H1 (cell line): ENCODE measurements around the gene PXK. TPM values are rescaled to one million over a fixed set of nuclear protein-coding genes. Genes with fewer than 3 reads are reported as not detected.

Source experiments
- CTCF ChIA-PET: fragments of 300-600 bp; sonication (Branson Sonifier 250); formaldehyde crosslinking; loops from one replicate; lab custom pipeline; 2021; ENCODE audit not compliant: partially characterized antibody; lab: Charles Lee
- POLR2A ChIA-PET: fragments of 300-600 bp; sonication (Branson Sonifier 250); formaldehyde crosslinking; loops from one replicate; lab custom pipeline; 2021; ENCODE audit warnings: inconsistent platforms; ENCODE audit not compliant: partially characterized antibody; lab: Charles Lee
- DNase-seq, 2 experiments: peaks; one replicate each; pipeline versions ENCODE4 v3.0.0 to v3.0.0-alpha.2; 2010 to 2022; ENCODE audit warnings: low spot score in 2 of 2, low read depth in 1 of 2, mixed read lengths in 1 of 2
- FAIRE-seq: peaks from 2 replicates; lab custom pipeline; 2011; peaks lifted over from hg19 to GRCh38; lab: Jason Lieb, UNC
- H2AFZ ChIP-seq: 2 replicates; pipeline ENCODE4 v1.8.1; 2012; ENCODE audit warnings: low read length, inconsistent platforms
- H2AK5ac ChIP-seq: 2 replicates; pipeline ENCODE4 v1.6.1; 2013; ENCODE audit warnings: low read depth, low read length
- H2BK120ac ChIP-seq: replicated peaks from 2 replicates; pipeline ENCODE3; 2013; ENCODE audit warnings: low read depth, low read length, inconsistent platforms
- H2BK12ac ChIP-seq: 2 replicates; pipeline ENCODE4 v1.6.1; 2013; ENCODE audit warnings: low read depth, low read length
- H2BK15ac ChIP-seq: 2 replicates; pipeline ENCODE4 v1.6.1; 2013; ENCODE audit warnings: low read length
- H2BK20ac ChIP-seq: 2 replicates; pipeline ENCODE4 v1.6.1; 2013; ENCODE audit warnings: low read length
- H2BK5ac ChIP-seq: 2 replicates; pipeline ENCODE4 v1.6.1; 2013; ENCODE audit warnings: low read depth, low read length
- H3K14ac ChIP-seq: 2 replicates; pipeline ENCODE4 v1.6.1; 2013; ENCODE audit warnings: inconsistent platforms; ENCODE audit not compliant: insufficient read length
- H3K18ac ChIP-seq: 2 replicates; pipeline ENCODE4 v1.6.1; 2013; ENCODE audit warnings: low read length; ENCODE audit errors: extremely low read depth
- H3K23ac ChIP-seq: 2 replicates; pipeline ENCODE4 v1.6.1; 2013; ENCODE audit warnings: inconsistent platforms; ENCODE audit not compliant: insufficient read length
- H3K23me2 ChIP-seq: 2 replicates; pipeline ENCODE4 v1.6.1; 2013; ENCODE audit warnings: low read depth, low read length
- H3K27ac ChIP-seq: 2 replicates; pipeline ENCODE4 v1.6.1; 2011; ENCODE audit warnings: low read depth, low read length, inconsistent platforms
- H3K27me3 ChIP-seq, 4 experiments: replicated peaks in 1 of 4; 1 replicate in 1 of 4; 2 replicates in 3 of 4; pipeline versions ENCODE4 v1.6.1 to v1.8.1; 2011 to 2013; ENCODE audit warnings: low read length in 3 of 4, mild to moderate bottlenecking in 3 of 4, inconsistent platforms in 2 of 4, mixed read lengths in 2 of 4, moderate library complexity in 1 of 4; ENCODE audit not compliant: control insufficient read depth in 3 of 4, insufficient read depth in 3 of 4; ENCODE audit errors: extremely low read depth in 1 of 4
- H3K36me3 ChIP-seq, 4 experiments: 2 replicates each; pipeline versions ENCODE4 v1.6.1 to v1.8.1; 2011 to 2013; ENCODE audit warnings: mild to moderate bottlenecking in 4 of 4, low read length in 3 of 4, moderate library complexity in 2 of 4, control low read depth in 1 of 4, inconsistent platforms in 1 of 4; ENCODE audit not compliant: insufficient read depth in 4 of 4, control insufficient read depth in 2 of 4
- H3K4ac ChIP-seq: replicated peaks from 2 replicates; pipeline ENCODE3; 2013; ENCODE audit warnings: low read length, low read depth, mixed read lengths, inconsistent platforms; ENCODE audit not compliant: insufficient read length
- H3K4me1 ChIP-seq, 4 experiments: replicated peaks in 1 of 4; 1 replicate in 1 of 4; 2 replicates in 3 of 4; pipeline versions ENCODE4 v1.6.1 to v1.8.1; 2011 to 2013; ENCODE audit warnings: low read length in 3 of 4, inconsistent platforms in 2 of 4, mixed read lengths in 1 of 4; ENCODE audit not compliant: insufficient read depth in 4 of 4, control insufficient read depth in 3 of 4
- H3K4me2 ChIP-seq, 2 experiments: 2 replicates each; pipeline versions ENCODE4 v1.6.1 to v1.8.1; 2011 to 2013; ENCODE audit warnings: low read depth in 2 of 2, low read length in 2 of 2, control low read depth in 1 of 2, inconsistent platforms in 1 of 2, mild to moderate bottlenecking in 1 of 2; ENCODE audit not compliant: insufficient read depth in 1 of 2
- H3K4me3 ChIP-seq, 4 experiments: fragments of 200-600, 300-600 bp in 1 of 4; sonication (generic), shearing (Covaris generic), sonication (Bioruptor Twin) in 1 of 4; 2 replicates each; pipeline versions ENCODE4 v1.5.1 to v1.8.1; 2011 to 2016; ENCODE audit warnings: low read length in 4 of 4, low read depth in 3 of 4, control low read depth in 2 of 4, inconsistent platforms in 2 of 4, mild to moderate bottlenecking in 2 of 4, mixed read lengths in 1 of 4, moderate library complexity in 1 of 4; ENCODE audit not compliant: insufficient read depth in 2 of 4; ENCODE audit errors: extremely low read depth in 1 of 4
- H3K56ac ChIP-seq: replicated peaks from 2 replicates; pipeline ENCODE3; 2013; ENCODE audit warnings: low read depth, mild to moderate bottlenecking, mixed read lengths, low read length, inconsistent platforms; ENCODE audit not compliant: insufficient read length
- H3K79me1 ChIP-seq: 2 replicates; pipeline ENCODE4 v1.6.1; 2013; ENCODE audit warnings: low read depth, low read length, control low read depth
- H3K79me2 ChIP-seq, 2 experiments: 2 replicates each; pipeline versions ENCODE4 v1.6.1 to v1.8.1; 2012 to 2013; ENCODE audit warnings: low read length in 2 of 2, mild to moderate bottlenecking in 2 of 2, inconsistent platforms in 1 of 2; ENCODE audit not compliant: insufficient read depth in 2 of 2, control insufficient read depth in 1 of 2
- H3K9ac ChIP-seq, 4 experiments: replicated peaks in 1 of 4; 1 replicate in 1 of 4; 2 replicates in 3 of 4; pipeline versions ENCODE4 v1.6.1 to v1.8.1; 2011 to 2013; ENCODE audit warnings: low read depth in 3 of 4, low read length in 3 of 4, control low read depth in 2 of 4, mild to moderate bottlenecking in 2 of 4, moderate library complexity in 2 of 4, inconsistent platforms in 1 of 4; ENCODE audit errors: extremely low read depth in 1 of 4
- H3K9me3 ChIP-seq, 2 experiments: 2 replicates each; pipeline versions ENCODE4 v1.6.1 to v1.8.1; 2012 to 2013; ENCODE audit warnings: mild to moderate bottlenecking in 2 of 2, moderate library complexity in 2 of 2, control low read depth in 1 of 2, inconsistent platforms in 1 of 2, low read depth in 1 of 2, low read length in 1 of 2, mixed read lengths in 1 of 2; ENCODE audit not compliant: insufficient read depth in 2 of 2
- H4K20me1 ChIP-seq, 2 experiments: replicated peaks in 1 of 2; 2 replicates each; pipeline versions ENCODE3 to v1.8.1; 2011 to 2013; ENCODE audit warnings: inconsistent platforms in 2 of 2, low read length in 2 of 2, mild to moderate bottlenecking in 1 of 2; ENCODE audit not compliant: insufficient read depth in 2 of 2, control insufficient read depth in 1 of 2
- H4K5ac ChIP-seq: 2 replicates; pipeline ENCODE4 v1.6.1; 2013; ENCODE audit warnings: low read length, low read depth, mixed read lengths, inconsistent platforms; ENCODE audit not compliant: insufficient read length
- H4K8ac ChIP-seq: 2 replicates; pipeline ENCODE4 v1.8.0; 2013; ENCODE audit warnings: mild to moderate bottlenecking, moderate library complexity, low read length, inconsistent platforms; ENCODE audit not compliant: insufficient read depth; ENCODE audit errors: extremely low read depth
- H4K91ac ChIP-seq: replicated peaks from 2 replicates; pipeline ENCODE3; 2013; ENCODE audit warnings: low read length, mixed read lengths, inconsistent platforms; ENCODE audit not compliant: insufficient read length
- WGBS, 2 experiments: shearing (Covaris generic) in 1 of 2; methylation state at CpG; one replicate each; pipeline versions ENCODE4 v1.1.6 to v1.1.7; 2013 to 2015; ENCODE audit warnings: low lambda C conversion rate in 2 of 2, mixed read lengths in 2 of 2, inconsistent platforms in 1 of 2, low coverage in 1 of 2, missing lambda C conversion rate in 1 of 2; ENCODE audit not compliant: insufficient replicate concordance in 2 of 2, insufficient coverage in 1 of 2, insufficient read length in 1 of 2; ENCODE audit errors: extremely low coverage in 1 of 2, missing lambda C conversion rate in 1 of 2; 5-methylcytosine and 5-hydroxymethylcytosine counted together
- polyA plus RNA-seq, 7 experiments: library from polyadenylated mRNA; depleted of rRNA in 3 of 7; stranded (reverse) in 5 of 7; unstranded in 2 of 7; fragments of >200 nt in 5 of 7; fragments of 200-250 nt in 2 of 7; gene quantifications; 1 replicate in 5 of 7; 2 replicates in 1 of 7; 4 replicates in 1 of 7; pipeline versions ENCODE4 v1.2.1 to v1.2.3, GENCODE V29; 2011 to 2013; ENCODE audit warnings: missing spikeins in 2 of 7, mixed read lengths in 2 of 7
- total RNA-seq: library from RNA; stranded (reverse); fragmentation: NEBNext Ultra II Directional; extraction: Animal tissue kit (Norgen Biotek cat#: 25700); gene quantifications from 2 replicates; pipeline ENCODE4 v1.2.1, GENCODE V29; 2021

The PXK gene
- total and polyA plus RNA-seq, 2 of the 8 experiments (the other 6 are each of a cell fraction or from before 2014, with no cell fraction given): 3.5 to 7.1 TPM

- Histone ChIP-seq H3K4ac (no peak overlapping the region), H2AK5ac (no peak overlapping the region), H3K4me3 (no peak overlapping the region), H2BK5ac (no peak overlapping the region), H3K23me2 (0 out of 2 replicates have a peak, but pooled peaks cover 1% of the 10 kb centered on the region), H3K14ac (no peak overlapping the region), H3K9me3 (no peaks in the 10 kb centered on the region), H3K79me2 (no peaks in the 10 kb centered on the region), H3K18ac (no peak overlapping the region), H3K4me2 (no peak overlapping the region), H3K27me3 (no peaks in the 10 kb centered on the region; a peak in 1 of 7 replicates), H2BK12ac (no peak overlapping the region), H2BK20ac (no peak overlapping the region), H3K79me1 (no peaks in the 10 kb centered on the region), H4K20me1 (no peaks in the 10 kb centered on the region), H2BK15ac (no peak overlapping the region), H3K4me1 (peaks cover 0 to 3% (median 0%) of the 10 kb centered on the region in 4 experiments; a peak in 1 of 7 replicates), H4K91ac (no peak overlapping the region), H3K36me3 (no peaks in the 10 kb centered on the region), H3K56ac (no peak overlapping the region), H4K8ac (no peak overlapping the region), H2BK120ac (no peak overlapping the region), H3K23ac (no peak overlapping the region), H3K9ac (no peak overlapping the region; a peak in 1 of 7 replicates), H3K27ac (no peak overlapping the region), H2AFZ (no peak overlapping the region), H4K5ac (no peak overlapping the region)
- ChIA-PET POLR2A (interaction anchor here (1.7 kb wide), 1 partner anchor 109 kb away, joined by 6 read pairs; no protein-coding TSS in a partner anchor), CTCF (interaction anchor here (1.1 to 14.4 kb wide), 6 partner anchors 11 to 124 kb away, joined by 3 to 177 read pairs (median 26); partner anchors contain the start of genes HTD2 and RPP14)
- DNase-seq (no peak), FAIRE-seq (no peak)
- 86% methylated on average over 6 of the region's 6 CpGs; no CpG with 5 or more reads in 1 of the 2 experiments for WGBS, 2 experiments
Measured at GRCh38 chr3:58296843-58297242, 35.8 kb upstream of the PXK start.
